GM18909 (cell line): ENCODE results near the gene SMYD1.

Experiments used
- ATAC-seq: cut with Tn5 transposase; IDR thresholded peaks from one replicate; pipeline ENCODE4 v1.9.1; 2021; ENCODE audit warnings: mild to moderate bottlenecking; ENCODE audit not compliant: unreplicated experiment, poor library complexity

SMYD1 gene

DNA sequence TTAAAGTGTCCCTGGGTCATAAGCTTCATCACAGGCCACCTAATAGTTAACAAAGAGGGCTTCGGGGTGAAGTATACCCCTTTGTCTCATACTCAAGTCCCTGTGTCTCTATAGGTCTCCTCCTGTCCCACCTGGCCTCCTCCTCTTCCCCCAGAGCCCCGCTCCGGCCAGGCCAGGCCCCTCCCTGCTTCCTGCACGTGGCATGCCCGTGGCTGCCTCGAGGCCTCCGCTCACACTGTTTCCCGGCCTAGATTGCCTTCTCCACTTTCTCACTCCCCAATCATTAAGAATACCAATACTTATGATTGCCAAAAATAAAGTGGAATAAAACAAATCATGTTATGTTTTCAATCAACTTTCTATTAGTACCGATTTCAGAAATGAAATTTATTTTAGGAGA, 18.8 kb downstream of the SMYD1 start:
- no peak for ATAC-seq

DNA sequence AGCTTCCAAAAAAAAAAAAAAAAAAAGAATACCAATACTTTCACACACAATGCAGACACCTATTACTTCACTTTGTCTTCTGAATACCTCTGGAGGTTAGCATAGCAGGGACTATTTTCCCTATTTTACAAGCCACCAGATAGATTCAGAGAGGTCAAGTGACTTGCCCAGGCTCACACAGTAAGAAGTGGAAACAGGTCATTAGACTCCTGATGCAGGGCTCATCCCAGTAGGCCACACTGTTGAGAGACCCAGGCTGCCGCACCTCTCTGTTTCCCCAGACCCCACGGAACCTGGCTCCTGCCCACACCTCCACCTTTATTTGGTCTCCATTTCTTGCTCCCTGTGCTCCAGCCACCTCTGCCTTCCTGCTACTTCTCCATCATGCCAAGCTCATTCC, 19.4 kb downstream of the SMYD1 start:
- ATAC-seq = no peak

- no peak for ATAC-seq
Observed at GRCh38 chr2:88087763-88088162, 20.1 kb downstream of the SMYD1 start.

DNA sequence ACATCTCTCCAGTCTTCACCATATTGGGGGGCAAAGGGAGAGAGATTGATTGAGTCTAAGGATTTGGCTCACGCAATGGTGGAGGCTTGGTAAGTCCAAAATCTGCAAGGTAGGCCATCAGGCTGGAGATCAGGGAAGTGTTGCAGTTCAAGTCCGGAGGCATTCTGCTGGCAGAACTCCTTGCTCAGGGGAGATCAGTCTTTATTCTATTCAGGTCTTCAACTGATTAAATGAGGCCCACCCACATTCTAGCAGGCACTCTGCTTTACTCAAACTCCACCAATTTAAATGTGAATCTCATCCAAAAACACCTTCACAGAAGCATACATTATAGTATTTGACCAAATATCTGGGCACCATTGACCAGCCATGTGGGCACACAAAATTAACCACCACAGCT, 21.4 kb downstream of the SMYD1 start:
- no peak for ATAC-seq

DNA sequence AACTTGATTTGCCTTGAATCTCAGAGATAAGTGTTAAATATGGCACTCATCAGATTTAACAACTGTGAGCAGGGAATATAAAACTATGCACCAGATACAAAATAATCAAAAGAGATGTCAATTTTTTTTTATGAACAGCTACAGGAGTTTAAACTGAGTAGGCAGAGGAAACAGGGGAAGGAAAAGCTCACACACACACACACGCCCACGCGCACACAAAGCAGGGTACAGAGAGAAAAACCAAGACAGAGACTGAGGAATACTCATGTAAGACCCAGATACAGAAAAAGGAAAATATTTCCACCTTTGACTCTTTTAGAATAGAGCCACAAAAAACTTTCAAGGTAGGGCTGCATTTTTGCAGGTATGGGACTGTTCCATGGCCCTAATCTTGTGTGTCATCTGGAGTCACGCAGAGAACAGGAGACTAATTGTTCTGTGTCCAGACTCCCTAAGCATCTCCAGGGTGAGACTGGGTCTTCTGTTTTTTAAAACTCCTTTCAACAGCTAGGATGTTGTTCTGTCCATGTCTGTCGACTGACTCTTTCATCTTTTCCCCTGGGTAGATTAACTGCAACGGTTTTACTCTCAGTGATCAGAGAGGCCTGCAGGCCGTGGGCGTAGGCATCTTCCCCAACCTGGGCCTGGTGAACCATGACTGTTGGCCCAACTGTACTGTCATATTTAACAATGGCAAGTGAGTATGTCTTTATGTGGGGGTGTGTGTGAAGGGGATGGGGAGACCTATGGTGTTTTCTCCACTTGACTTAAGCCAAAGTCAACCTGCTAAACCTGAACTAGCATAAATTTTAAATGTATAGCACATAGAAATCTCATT, 23.0 kb downstream of the SMYD1 start:
- no peak for ATAC-seq

DNA sequence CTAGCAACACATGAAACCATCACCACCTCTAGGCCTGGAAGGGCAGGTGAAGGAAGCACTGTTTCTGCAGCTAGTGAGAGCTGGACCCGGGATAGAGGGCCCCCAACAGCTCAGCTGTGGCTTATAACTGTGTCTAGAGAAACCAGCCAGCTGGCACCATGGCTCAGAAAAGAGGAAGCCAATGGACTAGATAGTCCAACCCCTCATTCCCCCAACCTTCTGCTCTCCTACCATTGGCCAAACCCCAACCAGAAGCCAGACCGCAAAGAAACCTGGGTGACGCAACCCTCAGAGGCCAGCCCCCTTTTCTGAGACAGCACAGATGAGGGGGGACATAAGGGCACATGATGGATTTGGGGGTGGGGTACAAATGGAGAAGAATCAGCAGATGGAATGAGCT, 24.3 kb downstream of the SMYD1 start:
- ATAC-seq = no peak

GRCh38 chr2:88092773-88093172, 25.1 kb downstream of the SMYD1 start:
- ATAC-seq = no peak

- ATAC-seq = no peak
Observed at GRCh38 chr2:88095022-88095421, 27.4 kb downstream of the SMYD1 start.

- no peak for ATAC-seq
Observed at GRCh38 chr2:88096708-88097107, 29.1 kb downstream of the SMYD1 start.

- no peak for ATAC-seq
Observed at GRCh38 chr2:88097192-88097591, 29.6 kb downstream of the SMYD1 start.

- no peak for ATAC-seq
Observed at GRCh38 chr2:88097891-88098557, 30.4 kb downstream of the SMYD1 start.

GRCh38 chr2:88098558-88098900, 30.9 kb downstream of the SMYD1 start:
- no peak for ATAC-seq

GRCh38 chr2:88099798-88100488, 32.3 kb downstream of the SMYD1 start:
- no peak for ATAC-seq

DNA sequence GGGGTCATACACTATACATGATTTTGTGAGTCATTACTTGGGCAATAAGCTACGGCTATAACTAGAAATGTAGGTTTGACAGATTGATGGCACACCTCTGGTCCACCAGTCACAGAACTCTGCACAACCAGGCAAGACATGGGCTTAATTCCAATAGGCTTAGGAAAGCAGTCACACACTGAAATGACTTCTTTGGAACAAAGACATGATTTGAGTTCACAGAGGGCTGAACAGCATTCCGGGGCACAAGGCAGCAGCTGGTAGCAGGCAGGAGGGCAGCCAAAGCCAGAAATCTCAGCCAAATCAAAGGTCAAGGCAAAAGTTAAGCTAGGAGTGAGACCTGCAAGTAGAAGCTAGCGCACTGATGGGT, 32.8 kb downstream of the SMYD1 start:
- ATAC-seq = no peak

DNA sequence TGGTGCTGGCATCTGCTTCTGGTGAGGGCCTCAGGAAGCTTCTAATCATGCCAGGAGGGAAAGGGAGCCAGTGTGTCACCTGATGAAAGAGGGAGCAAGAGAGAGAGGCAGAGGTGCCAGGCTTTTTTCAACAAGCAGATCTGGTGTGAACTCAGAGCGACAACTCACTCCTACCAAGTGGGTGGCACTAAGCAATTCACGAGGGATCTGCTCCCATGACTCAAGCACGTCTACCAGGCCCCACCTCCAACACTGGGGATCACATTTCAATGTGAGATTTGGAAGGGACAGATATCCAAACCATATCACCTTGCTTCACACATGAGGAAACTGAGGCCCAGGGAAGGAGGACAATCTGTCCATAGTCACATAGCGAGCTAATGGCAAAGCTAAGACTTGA, 41.2 kb downstream of the SMYD1 start:
- ATAC-seq = no peak

DNA sequence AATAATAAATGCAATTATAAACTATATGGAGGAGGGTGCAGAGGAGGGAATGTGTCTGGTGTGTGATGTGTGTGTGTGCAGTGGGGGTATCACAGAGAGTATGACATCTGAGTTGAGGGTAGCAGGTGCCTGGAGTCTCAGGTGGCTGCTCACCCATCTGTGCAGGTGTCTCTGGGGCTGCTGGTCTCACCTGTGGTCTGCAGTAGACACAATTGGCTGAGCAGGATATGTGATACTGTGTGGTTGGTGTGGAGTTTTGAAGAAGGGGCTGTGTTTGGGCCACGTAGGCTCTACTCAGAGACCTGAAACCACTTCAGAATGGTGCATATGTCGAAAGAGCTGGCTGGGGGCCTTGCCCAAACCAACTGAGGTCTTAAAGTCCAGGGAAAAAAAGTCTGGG, 43.2 kb downstream of the SMYD1 start:
- ATAC-seq = no peak

- no peak for ATAC-seq
Observed at GRCh38 chr2:88113069-88113468, 45.4 kb downstream of the SMYD1 start.

DNA sequence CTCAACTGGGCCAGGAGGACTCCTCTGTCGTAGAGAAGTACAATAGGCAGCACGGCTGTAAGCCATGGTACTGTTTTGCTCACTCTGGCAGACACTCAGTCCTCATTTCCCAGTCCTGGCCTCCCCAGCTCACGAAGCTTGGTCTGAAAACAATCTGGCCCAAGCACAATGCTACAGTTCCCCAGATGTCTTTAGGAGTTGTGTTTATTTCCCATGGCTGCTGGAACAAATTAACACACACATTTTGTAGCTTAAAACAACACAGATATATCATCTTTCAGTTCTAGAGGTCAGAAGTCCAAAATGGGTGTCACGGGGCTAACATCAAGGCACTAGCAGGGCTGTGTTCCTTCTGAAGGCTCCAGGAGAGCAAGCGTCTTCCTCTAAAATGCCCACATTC, 47.3 kb downstream of the SMYD1 start:
- no peak for ATAC-seq

- no peak for ATAC-seq
Observed at GRCh38 chr2:88115825-88116518, 48.3 kb downstream of the SMYD1 start.

- no peak for ATAC-seq
Observed at GRCh38 chr2:88116669-88117432, 49.2 kb downstream of the SMYD1 start.
